HL-60 (cell line): ENCODE data around the gene CCDC92.

ENCODE experiments used
- GABPA ChIP-seq: IDR thresholded peaks from 2 replicates; pipeline ENCODE4 v1.6.1; 2012; ENCODE audit warnings: low read depth
- REST ChIP-seq: IDR thresholded peaks from 2 replicates; pipeline ENCODE4 v1.6.1; 2012; ENCODE audit warnings: low read depth; ENCODE audit not compliant: insufficient replicate concordance
- TF ChIP-seq, protein P1 (sequence below): IDR thresholded peaks from one replicate; pipeline ENCODE4 v1.5.1; 2011; ENCODE audit warnings: low read length, control low read depth, inconsistent platforms; ENCODE audit not compliant: insufficient read depth

- TF ChIP-seq, protein P1, sequence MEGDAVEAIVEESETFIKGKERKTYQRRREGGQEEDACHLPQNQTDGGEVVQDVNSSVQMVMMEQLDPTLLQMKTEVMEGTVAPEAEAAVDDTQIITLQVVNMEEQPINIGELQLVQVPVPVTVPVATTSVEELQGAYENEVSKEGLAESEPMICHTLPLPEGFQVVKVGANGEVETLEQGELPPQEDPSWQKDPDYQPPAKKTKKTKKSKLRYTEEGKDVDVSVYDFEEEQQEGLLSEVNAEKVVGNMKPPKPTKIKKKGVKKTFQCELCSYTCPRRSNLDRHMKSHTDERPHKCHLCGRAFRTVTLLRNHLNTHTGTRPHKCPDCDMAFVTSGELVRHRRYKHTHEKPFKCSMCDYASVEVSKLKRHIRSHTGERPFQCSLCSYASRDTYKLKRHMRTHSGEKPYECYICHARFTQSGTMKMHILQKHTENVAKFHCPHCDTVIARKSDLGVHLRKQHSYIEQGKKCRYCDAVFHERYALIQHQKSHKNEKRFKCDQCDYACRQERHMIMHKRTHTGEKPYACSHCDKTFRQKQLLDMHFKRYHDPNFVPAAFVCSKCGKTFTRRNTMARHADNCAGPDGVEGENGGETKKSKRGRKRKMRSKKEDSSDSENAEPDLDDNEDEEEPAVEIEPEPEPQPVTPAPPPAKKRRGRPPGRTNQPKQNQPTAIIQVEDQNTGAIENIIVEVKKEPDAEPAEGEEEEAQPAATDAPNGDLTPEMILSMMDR: no peak
- no peak for TF ChIP-seq GABPA
- TF ChIP-seq REST: no peak
Measured at GRCh38 chr12:123938679-123939480, 33.8 kb downstream of the CCDC92 start.
